Parathyroid adenoma (tissue), 2 donors: ENCODE data around the gene RPS14.

Experiments
- H2AFZ ChIP-seq: fragments of 300-600 bp; sonication (generic); one replicate; pipeline ENCODE4 v1.7.0; 2017; ENCODE audit warnings: antibody characterized with exemption, mild to moderate bottlenecking
- H3K27ac ChIP-seq: fragments of 300-600 bp; sonication (generic); one replicate; pipeline ENCODE4 v1.7.0; 2017
- H3K27me3 ChIP-seq: fragments of 300-600 bp; sonication (generic); one replicate; pipeline ENCODE4 v1.7.0; 2017; ENCODE audit warnings: low read length; ENCODE audit not compliant: control insufficient read depth, insufficient read depth
- H3K36me3 ChIP-seq: fragments of 300-600 bp; sonication (generic); one replicate; pipeline ENCODE4 v1.7.0; 2017; ENCODE audit warnings: low read length; ENCODE audit not compliant: control insufficient read depth, insufficient read depth
- H3K4me1 ChIP-seq: fragments of 300-600 bp; sonication (generic); one replicate; pipeline ENCODE4 v1.7.0; 2017; ENCODE audit warnings: control low read depth
- H3K4me2 ChIP-seq: fragments of 300-600 bp; sonication (generic); one replicate; pipeline ENCODE4 v1.7.0; 2017; ENCODE audit warnings: low read length
- H3K4me3 ChIP-seq: fragments of 300-600 bp; sonication (generic); one replicate; pipeline ENCODE4 v1.7.0; 2017; ENCODE audit warnings: low read depth, low read length
- H3K79me2 ChIP-seq: fragments of 300-600 bp; sonication (generic); one replicate; pipeline ENCODE4 v1.7.0; 2017; ENCODE audit warnings: control low read depth
- H3K9ac ChIP-seq: fragments of 300-600 bp; sonication (generic); one replicate; pipeline ENCODE4 v1.7.0; 2017; ENCODE audit warnings: mild to moderate bottlenecking
- H3K9me3 ChIP-seq: fragments of 300-600 bp; sonication (generic); one replicate; pipeline ENCODE4 v1.7.0; 2017; ENCODE audit warnings: low read length; ENCODE audit not compliant: control insufficient read depth
- CTCF ChIP-seq: fragments of 300-600 bp; sonication (generic); IDR thresholded peaks from one replicate; pipeline ENCODE4 v1.7.0; 2017; ENCODE audit warnings: antibody characterized with exemption, mild to moderate bottlenecking
- donor health status: primary hyperparathyroidism.

Gene RPS14

GRCh38 chr5:150409638-150410523, 39.7 kb downstream of the RPS14 start:
- peak overlapping the region; percentile 21 for H2AFZ ChIP-seq
- peak overlapping the region; percentile 66 for H3K4me3 ChIP-seq
- TF ChIP-seq CTCF: no peak
- no peaks in the 10 kb centered on the region for H3K79me2 ChIP-seq
- H3K9ac ChIP-seq: no peak overlapping the region
- no peaks in the 10 kb centered on the region for H3K27me3 ChIP-seq
- H3K36me3 ChIP-seq: no peaks in the 10 kb centered on the region
- peaks cover 13% of the 10 kb centered on the region for H3K4me1 ChIP-seq
- peak overlapping the region; percentile 4 for H3K4me2 ChIP-seq
- H3K27ac ChIP-seq: peak overlapping the region; percentile 78
- no peaks in the 10 kb centered on the region for H3K9me3 ChIP-seq

- Histone ChIP-seq H2AFZ (no peak overlapping the region), H3K4me2 (no peak overlapping the region), H3K79me2 (no peaks in the 10 kb centered on the region), H3K4me3 (no peak overlapping the region), H3K27me3 (no peaks in the 10 kb centered on the region), H3K27ac (peak overlapping the region; percentile 43), H3K9me3 (no peaks in the 10 kb centered on the region), H3K4me1 (peaks cover 10% of the 10 kb centered on the region), H3K36me3 (no peaks in the 10 kb centered on the region), H3K9ac (no peak overlapping the region)
- no peak for TF ChIP-seq CTCF
These were observed 41.2 kb downstream of the RPS14 start for GRCh38 chr5:150408231-150408943.

GRCh38 chr5:150407096-150407720, 42.3 kb downstream of the RPS14 start:
- no peak overlapping the region for H2AFZ ChIP-seq
- no peaks in the 10 kb centered on the region for H3K9me3 ChIP-seq
- H3K27me3 ChIP-seq: no peaks in the 10 kb centered on the region
- H3K4me2 ChIP-seq: no peak overlapping the region
- TF ChIP-seq CTCF: no peak
- no peak overlapping the region for H3K9ac ChIP-seq
- H3K27ac ChIP-seq: no peak overlapping the region
- no peak overlapping the region for H3K4me3 ChIP-seq
- no peaks in the 10 kb centered on the region for H3K79me2 ChIP-seq
- H3K4me1 ChIP-seq: peaks cover 4% of the 10 kb centered on the region
- no peaks in the 10 kb centered on the region for H3K36me3 ChIP-seq

GRCh38 chr5:150406723-150407095, 42.8 kb downstream of the RPS14 start:
- Histone ChIP-seq H3K27me3 (no peaks in the 10 kb centered on the region), H3K4me3 (no peak overlapping the region), H3K79me2 (no peaks in the 10 kb centered on the region), H3K36me3 (no peaks in the 10 kb centered on the region), H3K4me2 (no peak overlapping the region), H3K9ac (no peak overlapping the region), H3K4me1 (peaks cover 4% of the 10 kb centered on the region), H3K9me3 (no peaks in the 10 kb centered on the region), H2AFZ (no peak overlapping the region), H3K27ac (no peak overlapping the region)
- no peak for TF ChIP-seq CTCF
